Loucy (cell line): ENCODE data around the gene FREM2.

ENCODE experiments used
- CTCF ChIP-seq: fragments of 200-600 bp; sonication (generic); conservative IDR thresholded peaks from 2 replicates; pipeline ENCODE4 v1.5.1; 2014; ENCODE audit warnings: mild to moderate bottlenecking, antibody characterized with exemption, low read length
- EZH2phosphoT487 ChIP-seq: fragments of 200-600 bp; IDR thresholded peaks from 2 replicates; pipeline ENCODE4 v1.6.1; 2018; ENCODE audit warnings: antibody characterized with exemption, mild to moderate bottlenecking, moderate library complexity, borderline replicate concordance

- no peak for TF ChIP-seq CTCF
- TF ChIP-seq EZH2phosphoT487 = no peak
These were observed 98.2 kb downstream of the FREM2 start for GRCh38 chr13:38785042-38785441.
